ENCODE measurements around the gene BNIP1.

The BNIP1 gene

GRCh38 chr5:173211284-173211683, 67.0 kb downstream of the BNIP1 start:
- DNase-seq (ENCODE audit: low read depth in 2 of 2): no peak

- no peak for DNase-seq (ENCODE audit: low read depth in 2 of 2)
Observed at GRCh38 chr5:173213236-173213933, 69.1 kb downstream of the BNIP1 start.
